IPS-NIHi7 (cell line): Measurements from ENCODE around the gene CNTN3.

Experiments used
- DNase-seq: peaks from one replicate; pipeline ENCODE4 v3.0.0; 2012; ENCODE audit warnings: mixed read lengths; ENCODE audit errors: extremely low spot score

Gene CNTN3

DNA sequence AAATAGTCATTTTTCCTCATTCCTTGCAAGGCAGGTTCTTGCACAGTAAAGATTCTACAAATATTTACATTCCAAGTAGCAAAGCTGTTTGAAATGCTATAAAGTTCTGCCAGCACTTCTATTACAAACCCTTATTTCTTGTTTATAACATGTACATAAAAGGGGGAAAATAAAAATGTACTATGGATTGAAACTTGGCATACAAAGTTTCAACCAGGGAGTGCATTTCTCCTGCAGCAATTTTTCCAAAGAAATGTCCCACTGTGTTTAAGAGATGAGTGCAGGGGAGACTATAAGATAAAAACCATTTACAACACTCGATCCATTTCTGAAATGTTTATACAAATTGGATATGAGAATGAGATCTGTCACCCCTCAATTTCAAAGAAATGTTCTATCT is 3.3 kb downstream of the CNTN3 start:
- no peak for DNase-seq

DNA sequence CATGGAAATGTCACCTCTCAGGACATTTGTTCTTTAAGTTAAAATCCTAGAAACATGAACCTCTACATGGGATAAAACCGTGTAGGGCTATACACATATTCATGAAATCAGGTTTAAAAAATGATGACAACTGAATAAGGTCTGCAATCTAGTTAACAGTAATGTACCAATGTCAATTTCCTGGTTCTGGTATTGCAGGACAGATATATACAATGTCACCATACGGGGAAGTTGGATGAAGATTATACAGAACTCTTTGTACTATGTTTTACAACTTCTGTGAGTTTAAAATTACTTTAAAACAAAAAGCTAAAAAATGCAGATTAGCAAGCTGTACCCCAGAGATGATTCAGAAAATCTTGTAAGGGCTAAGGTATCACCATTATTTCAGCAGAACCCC is 6.7 kb downstream of the CNTN3 start:
- DNase-seq: no peak

- no peak for DNase-seq
These were observed 7.5 kb downstream of the CNTN3 start for GRCh38 chr3:74606996-74607395.

DNA sequence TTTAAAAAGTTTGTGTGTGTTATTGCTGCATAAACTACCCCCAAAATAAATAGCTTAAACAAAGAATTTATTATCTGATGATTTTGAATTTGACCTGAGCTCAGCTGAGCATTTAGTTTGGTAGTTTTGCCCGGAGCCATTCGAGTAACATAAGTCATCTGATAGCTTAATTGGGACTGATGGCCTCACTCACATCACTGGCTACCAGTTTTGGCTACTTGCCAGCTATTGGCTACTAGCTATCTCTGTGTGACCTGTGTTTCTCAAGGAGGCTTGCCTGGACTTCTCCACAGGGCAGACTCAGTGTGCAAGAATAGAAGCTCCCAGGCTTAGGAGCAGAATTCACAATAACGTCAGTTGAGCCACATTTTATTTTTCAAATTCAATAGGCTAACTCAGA is 9.0 kb downstream of the CNTN3 start:
- no peak for DNase-seq

GRCh38 chr3:74603292-74603691 is 11.2 kb downstream of the CNTN3 start:
- DNase-seq: no peak

DNA sequence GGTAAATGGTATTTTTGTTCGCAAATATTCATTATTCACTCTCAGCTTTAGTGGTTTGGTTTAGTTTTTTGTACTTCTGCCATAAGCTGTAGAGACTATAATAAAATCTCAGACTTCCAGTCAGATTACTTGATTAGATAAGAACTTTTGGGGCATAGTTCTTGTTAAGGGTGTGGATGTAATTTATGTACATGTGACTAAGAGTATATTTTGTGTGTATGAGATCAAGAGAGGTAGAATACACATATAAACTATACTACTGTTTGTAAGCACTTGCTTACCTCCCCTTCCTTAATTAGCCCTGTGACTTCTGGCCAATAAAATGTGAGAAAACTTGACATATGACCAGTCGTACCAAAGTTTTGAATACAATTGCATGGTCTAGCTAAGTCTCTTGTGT is 12.0 kb downstream of the CNTN3 start:
- DNase-seq: no peak

DNA sequence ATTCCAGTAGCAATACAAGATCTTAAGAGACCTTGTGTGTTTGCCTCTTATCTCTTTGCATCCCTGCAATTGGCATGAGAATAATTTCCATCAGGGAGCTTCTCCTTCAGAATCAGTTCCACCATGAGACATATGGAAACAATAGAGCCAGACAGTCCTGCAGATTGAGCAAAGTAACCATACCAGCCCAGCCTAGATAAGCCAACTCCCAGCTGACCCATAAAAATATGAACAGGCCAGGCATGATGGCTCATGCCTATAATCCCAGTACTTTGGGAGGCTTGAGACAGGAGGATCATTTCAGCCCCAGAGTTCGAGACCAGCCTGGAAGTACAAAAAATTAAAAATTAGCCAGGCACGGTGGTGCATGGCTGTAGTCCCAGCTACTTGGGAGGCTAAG is 12.7 kb downstream of the CNTN3 start:
- no peak for DNase-seq

- DNase-seq: no peak
These were observed 14.9 kb downstream of the CNTN3 start for GRCh38 chr3:74599564-74599963.

- DNase-seq: no peak
These were observed 21.3 kb downstream of the CNTN3 start for GRCh38 chr3:74593152-74593551.

DNA sequence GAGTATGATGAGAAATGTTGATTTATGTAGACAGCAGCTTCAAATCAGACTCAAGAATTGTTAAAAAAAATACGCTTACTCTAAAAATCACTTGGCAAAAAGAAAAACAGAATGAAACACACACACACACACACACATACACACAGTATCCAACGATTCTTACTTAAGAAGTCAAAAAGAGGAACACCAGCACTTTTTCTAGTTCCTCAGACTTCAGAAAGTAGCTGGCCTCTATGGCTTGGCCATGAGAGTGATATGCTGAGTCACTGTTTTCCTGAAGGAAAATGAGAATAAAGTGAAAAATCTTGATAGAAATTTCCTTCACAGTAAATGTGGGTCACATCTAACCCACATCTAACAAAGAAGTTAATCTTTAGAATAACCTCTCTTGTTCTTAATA is 22.1 kb downstream of the CNTN3 start:
- no peak for DNase-seq

DNA sequence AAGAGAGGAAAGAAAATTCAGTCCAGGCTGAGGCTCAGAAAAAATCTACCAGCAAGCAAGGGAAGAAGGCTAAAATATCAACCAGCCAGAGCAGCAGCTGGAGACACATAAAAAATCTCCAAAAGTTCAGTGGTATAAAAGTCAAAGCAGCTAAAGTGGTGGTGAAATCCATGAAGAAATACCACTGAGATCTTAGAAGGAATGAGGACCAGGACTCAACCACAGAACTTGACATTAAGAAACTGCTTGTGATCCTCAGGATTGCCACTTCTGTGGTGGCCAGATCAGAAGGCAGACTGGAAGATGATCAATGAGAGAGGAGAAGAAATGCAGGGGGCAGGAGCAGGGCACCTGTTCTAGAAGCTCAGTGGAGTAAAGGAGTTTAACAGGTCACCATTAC is 22.5 kb downstream of the CNTN3 start:
- no peak for DNase-seq

- DNase-seq: no peak
These were observed 23.1 kb downstream of the CNTN3 start for GRCh38 chr3:74591342-74591741.

- no peak for DNase-seq
These were observed 23.7 kb downstream of the CNTN3 start for GRCh38 chr3:74590620-74591262.

DNA sequence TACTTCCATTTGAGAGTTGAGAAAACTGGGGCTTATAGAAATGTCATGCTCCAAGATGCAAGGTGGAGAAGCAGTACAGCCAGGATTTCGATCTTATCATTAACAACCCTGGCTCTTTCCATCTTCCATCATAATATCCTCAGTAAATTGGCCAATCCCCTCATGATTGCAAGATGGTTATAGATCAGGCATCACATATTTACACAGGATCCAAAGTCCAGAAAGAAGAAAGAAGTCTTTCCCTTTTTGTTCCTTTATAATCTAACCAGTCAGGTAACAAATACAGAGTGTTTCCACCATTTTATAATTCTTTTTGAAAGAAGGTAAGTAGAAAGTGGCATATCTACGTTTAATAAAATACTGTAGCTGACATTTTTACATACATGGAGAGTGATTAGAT is 29.7 kb downstream of the CNTN3 start:
- no peak for DNase-seq

DNA sequence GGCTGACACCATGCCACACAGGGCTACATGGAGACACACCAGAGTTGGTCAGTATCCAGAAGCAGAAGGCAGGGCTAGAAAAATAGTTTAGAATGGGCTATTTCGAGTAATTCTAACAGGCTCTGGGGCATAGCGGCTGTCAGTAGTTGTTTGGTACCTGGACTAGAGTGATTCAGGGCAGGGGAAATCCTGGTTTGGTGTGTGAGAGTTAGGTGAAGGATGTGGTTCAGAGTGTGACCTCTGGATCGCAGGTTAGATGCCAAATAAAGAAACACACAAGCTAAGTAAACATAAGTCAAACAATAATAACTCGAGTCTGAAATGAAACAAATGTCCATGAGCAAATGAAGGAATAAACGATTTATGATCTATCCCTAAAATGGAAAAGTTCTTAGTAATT is 31.5 kb downstream of the CNTN3 start:
- no peak for DNase-seq

DNA sequence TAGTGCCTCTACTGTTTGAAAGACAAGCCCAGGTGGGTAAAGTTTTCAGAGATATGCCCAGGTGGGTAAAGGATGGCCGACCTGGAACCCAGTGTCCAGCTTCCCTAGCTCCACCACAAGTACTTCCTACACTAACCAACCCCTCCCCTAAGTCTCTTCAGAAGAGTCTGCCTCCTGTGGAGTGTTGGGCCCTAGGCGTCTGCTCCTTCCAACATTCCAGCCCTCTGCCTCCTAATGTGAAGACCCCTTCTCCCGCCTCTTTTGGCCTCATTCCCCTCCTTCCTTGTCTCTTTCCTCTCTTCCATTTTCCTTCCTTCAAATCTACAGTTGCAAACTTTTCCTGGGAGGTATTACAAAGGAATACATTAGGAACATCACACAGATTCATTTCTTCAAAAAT is 38.6 kb downstream of the CNTN3 start:
- peak; percentile 10 for DNase-seq

GRCh38 chr3:74571118-74571517 is 43.3 kb downstream of the CNTN3 start:
- DNase-seq: no peak
